Chondrocyte (in vitro differentiated cells): ENCODE results near the gene KDM4C. TPM values are rescaled to one million over a fixed set of nuclear protein-coding genes. Genes with fewer than 3 reads are reported as not detected.

Experiments
- DNase-seq: peaks from one replicate; pipeline ENCODE4 v3.0.0; 2021; ENCODE audit warnings: mixed read lengths, low spot score
- H3K27ac Mint-ChIP-seq: one replicate; pipeline ENCODE4 v1.8.0; 2021; ENCODE audit warnings: mild to moderate bottlenecking, moderate library complexity, mixed read lengths; ENCODE audit not compliant: unreplicated experiment
- H3K27me3 Mint-ChIP-seq: 2 replicates; pipeline ENCODE4 v1.8.0; 2021; ENCODE audit warnings: low read depth, mixed read lengths
- H3K36me3 Mint-ChIP-seq: 2 replicates; pipeline ENCODE4 v1.8.0; 2021; ENCODE audit warnings: low read depth, mixed read lengths
- H3K4me1 Mint-ChIP-seq: 2 replicates; pipeline ENCODE4 v1.8.0; 2021; ENCODE audit warnings: low read depth, mild to moderate bottlenecking, mixed read lengths
- H3K4me3 Mint-ChIP-seq: one replicate; pipeline ENCODE4 v1.8.0; 2021; ENCODE audit warnings: mild to moderate bottlenecking, moderate library complexity, mixed read lengths; ENCODE audit not compliant: unreplicated experiment
- H3K9me3 Mint-ChIP-seq: 2 replicates; pipeline ENCODE4 v1.8.0; 2021; ENCODE audit warnings: low read depth, mixed read lengths
- total RNA-seq: library from RNA; stranded (reverse); gene quantifications from 3 replicates; pipeline ENCODE4 v1.2.1, GENCODE V29; 2021
- TF ChIP-seq, protein P1 (sequence below): fragments of 200-600 bp; sonication (generic); IDR thresholded peaks from 2 replicates; pipeline ENCODE4 v1.5.0; 2021; ENCODE audit warnings: antibody characterized with exemption, mild to moderate bottlenecking, moderate library complexity

The KDM4C gene
- total RNA-seq, 1 donor from 2014 or later: 18.1 TPM

- no peak for DNase-seq
- Mint-ChIP-seq H3K9me3 (no peaks in the 10 kb centered on the region), H3K27me3 (no peaks in the 10 kb centered on the region), H3K4me1 (no peaks in the 10 kb centered on the region), H3K36me3 (peaks cover 7% of the 10 kb centered on the region), H3K4me3 (no peak overlapping the region), H3K27ac (no peak overlapping the region)
- TF ChIP-seq, protein P1, sequence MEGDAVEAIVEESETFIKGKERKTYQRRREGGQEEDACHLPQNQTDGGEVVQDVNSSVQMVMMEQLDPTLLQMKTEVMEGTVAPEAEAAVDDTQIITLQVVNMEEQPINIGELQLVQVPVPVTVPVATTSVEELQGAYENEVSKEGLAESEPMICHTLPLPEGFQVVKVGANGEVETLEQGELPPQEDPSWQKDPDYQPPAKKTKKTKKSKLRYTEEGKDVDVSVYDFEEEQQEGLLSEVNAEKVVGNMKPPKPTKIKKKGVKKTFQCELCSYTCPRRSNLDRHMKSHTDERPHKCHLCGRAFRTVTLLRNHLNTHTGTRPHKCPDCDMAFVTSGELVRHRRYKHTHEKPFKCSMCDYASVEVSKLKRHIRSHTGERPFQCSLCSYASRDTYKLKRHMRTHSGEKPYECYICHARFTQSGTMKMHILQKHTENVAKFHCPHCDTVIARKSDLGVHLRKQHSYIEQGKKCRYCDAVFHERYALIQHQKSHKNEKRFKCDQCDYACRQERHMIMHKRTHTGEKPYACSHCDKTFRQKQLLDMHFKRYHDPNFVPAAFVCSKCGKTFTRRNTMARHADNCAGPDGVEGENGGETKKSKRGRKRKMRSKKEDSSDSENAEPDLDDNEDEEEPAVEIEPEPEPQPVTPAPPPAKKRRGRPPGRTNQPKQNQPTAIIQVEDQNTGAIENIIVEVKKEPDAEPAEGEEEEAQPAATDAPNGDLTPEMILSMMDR: no peak
These were observed 53.7 kb downstream of the KDM4C start for GRCh38 chr9:6811436-6811835.

- Mint-ChIP-seq H3K4me1 (no peaks in the 10 kb centered on the region), H3K9me3 (no peaks in the 10 kb centered on the region), H3K4me3 (no peak overlapping the region), H3K36me3 (peaks cover 2% of the 10 kb centered on the region), H3K27me3 (no peaks in the 10 kb centered on the region), H3K27ac (no peak overlapping the region)
- no peak for DNase-seq
- TF ChIP-seq, protein P1: no peak
These were observed 58.8 kb downstream of the KDM4C start for GRCh38 chr9:6816581-6816980.

DNA sequence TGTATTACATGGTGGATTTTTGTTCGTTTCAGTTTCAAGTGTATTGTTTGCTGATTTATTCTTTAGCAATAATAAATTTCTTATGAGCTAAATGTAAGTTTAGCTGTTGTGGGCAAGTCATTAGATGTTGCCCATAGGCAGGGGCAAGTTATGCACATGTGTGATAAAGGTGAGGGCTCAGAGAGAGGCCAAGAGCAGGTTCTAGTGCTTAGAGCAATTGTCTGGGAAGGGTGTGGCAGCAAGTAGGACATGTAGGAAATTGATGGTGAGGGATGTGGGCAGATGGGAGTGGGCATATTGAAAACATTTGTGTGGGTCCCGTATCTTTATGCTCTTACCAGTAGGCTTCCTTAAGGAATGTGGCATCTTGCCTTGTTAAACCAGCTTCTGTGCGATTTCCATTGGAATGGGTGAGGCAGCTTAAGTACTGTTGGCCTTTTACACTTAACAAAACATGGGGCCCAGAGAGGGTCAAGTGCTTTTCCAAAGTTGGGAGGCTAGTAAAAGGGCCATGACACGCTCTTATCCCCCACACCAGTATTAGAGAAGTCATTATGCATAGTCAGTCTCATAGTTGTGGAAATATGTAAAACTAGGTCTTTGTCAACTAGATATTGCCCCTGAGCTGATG, 60.6 kb downstream of the KDM4C start:
- H3K9me3 Mint-ChIP-seq: no peaks in the 10 kb centered on the region
- no peak overlapping the region for H3K27ac Mint-ChIP-seq
- DNase-seq: no peak
- no peak overlapping the region for H3K4me3 Mint-ChIP-seq
- TF ChIP-seq, protein P1: no peak
- peaks cover under 1% of the 10 kb centered on the region for H3K36me3 Mint-ChIP-seq
- no peaks in the 10 kb centered on the region for H3K27me3 Mint-ChIP-seq
- H3K4me1 Mint-ChIP-seq: no peaks in the 10 kb centered on the region

DNA sequence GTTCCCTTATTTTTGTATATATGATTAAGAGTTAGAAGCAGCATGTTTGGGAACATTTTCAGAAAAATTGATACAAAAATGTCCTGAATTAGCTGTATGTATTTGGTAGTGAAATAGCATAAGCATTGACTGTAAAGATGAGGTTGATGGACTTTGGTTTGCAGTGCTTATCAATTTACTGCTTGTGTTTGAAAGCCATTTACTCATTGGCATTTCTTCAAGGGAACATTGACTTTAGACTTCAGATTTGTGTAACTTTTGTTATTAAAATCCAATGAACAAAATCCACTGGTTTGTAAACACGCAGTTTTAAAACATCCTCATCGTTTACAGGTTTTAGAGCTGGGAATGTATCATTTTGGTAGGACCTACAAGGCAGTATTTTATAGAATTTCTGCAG, 61.3 kb downstream of the KDM4C start:
- no peaks in the 10 kb centered on the region for H3K4me1 Mint-ChIP-seq
- H3K27me3 Mint-ChIP-seq: no peaks in the 10 kb centered on the region
- H3K36me3 Mint-ChIP-seq: peaks cover 3% of the 10 kb centered on the region
- TF ChIP-seq, protein P1: no peak
- no peak overlapping the region for H3K27ac Mint-ChIP-seq
- DNase-seq: no peak
- H3K9me3 Mint-ChIP-seq: no peaks in the 10 kb centered on the region
- H3K4me3 Mint-ChIP-seq: no peak overlapping the region

DNA sequence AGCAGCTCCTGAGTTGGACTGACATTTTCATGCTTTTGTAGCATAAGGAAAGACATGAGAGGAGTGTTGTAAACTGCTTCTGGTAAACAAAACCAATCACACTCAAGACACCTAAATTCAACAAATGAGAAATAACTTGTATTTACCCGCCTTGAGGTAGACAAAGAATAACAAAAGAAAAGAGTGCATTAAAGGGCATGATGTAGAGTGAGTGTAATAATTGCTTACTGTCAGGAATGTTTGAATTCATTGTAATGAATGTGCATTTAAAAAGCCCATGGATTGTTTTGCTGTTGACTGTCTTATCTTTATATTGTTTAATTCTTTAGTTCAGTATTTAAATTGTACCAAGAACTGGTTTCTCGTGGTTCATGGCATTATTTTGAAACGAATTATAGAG, 61.8 kb downstream of the KDM4C start:
- Mint-ChIP-seq H3K27ac (no peak overlapping the region), H3K4me1 (no peaks in the 10 kb centered on the region)
- DNase-seq: no peak

More for the DNA sequence above, 61.8 kb downstream of the KDM4C start:
- H3K36me3 Mint-ChIP-seq: peaks cover 3% of the 10 kb centered on the region
- TF ChIP-seq, protein P1: no peak
- H3K27me3 Mint-ChIP-seq: no peaks in the 10 kb centered on the region
- no peaks in the 10 kb centered on the region for H3K9me3 Mint-ChIP-seq
- no peak overlapping the region for H3K4me3 Mint-ChIP-seq
